ENCODE results near the gene HNRNPM. TPM values are rescaled to one million over a fixed set of nuclear protein-coding genes. Genes with fewer than 3 reads are reported as not detected.

Gene HNRNPM
- total RNA-seq, 4 donors from 2014 or later = 103 to 126 (median 116) TPM

GRCh38 chr19:8397271-8397670 is 47.5 kb upstream of the HNRNPM start:
- 39% methylated on average over 7 of the region's 7 CpGs for WGBS
- TF ChIP-seq POLR2AphosphoS5 (IDR thresholded peaks at IDR 0.05) (no peak), POLR2A (IDR thresholded peaks at IDR 0.05; ENCODE audit: low read depth) (no peak), EP300 (IDR thresholded peaks at IDR 0.05) (no peak)
- TF ChIP-seq, protein P1, sequence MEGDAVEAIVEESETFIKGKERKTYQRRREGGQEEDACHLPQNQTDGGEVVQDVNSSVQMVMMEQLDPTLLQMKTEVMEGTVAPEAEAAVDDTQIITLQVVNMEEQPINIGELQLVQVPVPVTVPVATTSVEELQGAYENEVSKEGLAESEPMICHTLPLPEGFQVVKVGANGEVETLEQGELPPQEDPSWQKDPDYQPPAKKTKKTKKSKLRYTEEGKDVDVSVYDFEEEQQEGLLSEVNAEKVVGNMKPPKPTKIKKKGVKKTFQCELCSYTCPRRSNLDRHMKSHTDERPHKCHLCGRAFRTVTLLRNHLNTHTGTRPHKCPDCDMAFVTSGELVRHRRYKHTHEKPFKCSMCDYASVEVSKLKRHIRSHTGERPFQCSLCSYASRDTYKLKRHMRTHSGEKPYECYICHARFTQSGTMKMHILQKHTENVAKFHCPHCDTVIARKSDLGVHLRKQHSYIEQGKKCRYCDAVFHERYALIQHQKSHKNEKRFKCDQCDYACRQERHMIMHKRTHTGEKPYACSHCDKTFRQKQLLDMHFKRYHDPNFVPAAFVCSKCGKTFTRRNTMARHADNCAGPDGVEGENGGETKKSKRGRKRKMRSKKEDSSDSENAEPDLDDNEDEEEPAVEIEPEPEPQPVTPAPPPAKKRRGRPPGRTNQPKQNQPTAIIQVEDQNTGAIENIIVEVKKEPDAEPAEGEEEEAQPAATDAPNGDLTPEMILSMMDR (IDR thresholded peaks at IDR 0.05) = no peak
- Histone ChIP-seq H3K36me3 (peaks cover 11 to 33% (median 32%) of the 10 kb centered on the region in 4 donors), H3K9me3 (no peaks in the 10 kb centered on the region), H3K27me3 (no peaks in the 10 kb centered on the region), H3K4me1 (peaks cover 62 to 70% (median 63%) of the 10 kb centered on the region in 4 donors), H3K27ac (replicated peaks in 1 of 4) (peak overlapping the region in 3 of 4 donors; percentile 10 to 47 (median 38)), H3K4me3 (no peak overlapping the region)
- no peak for DNase-seq (ENCODE audit: extremely low spot score)
- intact Hi-C loops (cut with DNase I) = no loop called here

DNA sequence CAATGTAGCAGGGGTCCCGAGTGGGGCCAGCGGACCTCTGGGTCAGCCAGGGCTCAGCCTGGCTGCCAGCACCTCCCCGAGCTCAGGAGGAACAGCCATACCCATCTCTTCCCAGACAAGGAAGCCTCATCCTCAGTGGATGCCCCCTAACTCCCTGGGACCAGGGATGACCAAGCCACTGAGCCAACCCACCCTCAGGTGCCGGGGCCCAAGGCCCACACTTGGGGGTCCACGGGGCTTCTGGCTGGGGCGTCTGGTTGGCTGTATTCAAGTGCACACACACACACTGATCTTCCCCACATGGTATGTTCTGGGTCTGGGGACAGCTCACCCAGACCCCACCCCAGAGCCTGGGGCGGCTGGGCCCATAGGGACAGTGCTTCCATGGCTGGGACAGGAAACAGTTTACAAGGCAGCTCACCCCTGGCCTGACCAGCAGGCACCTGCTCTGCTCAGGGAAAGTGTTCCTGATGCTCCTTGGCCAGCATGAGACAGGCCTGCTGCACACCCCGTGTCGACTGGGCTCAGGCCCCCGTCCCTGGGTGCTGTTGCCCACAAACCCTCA is 46.9 kb upstream of the HNRNPM start:
- Histone ChIP-seq H3K9me3 (no peaks in the 10 kb centered on the region), H3K4me1 (peaks cover 56 to 64% (median 58%) of the 10 kb centered on the region in 4 donors), H3K4me3 (no peak overlapping the region), H3K27me3 (no peaks in the 10 kb centered on the region), H3K27ac (replicated peaks in 1 of 4) (peak overlapping the region in 3 of 4 donors; percentile 10 to 47 (median 38)), H3K36me3 (peaks cover 14 to 38% (median 37%) of the 10 kb centered on the region in 4 donors)
- DNase-seq (ENCODE audit: extremely low spot score) = no peak
- intact Hi-C loops (cut with DNase I) = no loop called here
- TF ChIP-seq POLR2AphosphoS5 (IDR thresholded peaks at IDR 0.05) (no peak), POLR2A (IDR thresholded peaks at IDR 0.05; ENCODE audit: low read depth) (no peak), EP300 (IDR thresholded peaks at IDR 0.05) (no peak)
- TF ChIP-seq, protein P1 (IDR thresholded peaks at IDR 0.05) = no peak
- WGBS = 72% methylated on average over 3 of the region's 10 CpGs

DNA sequence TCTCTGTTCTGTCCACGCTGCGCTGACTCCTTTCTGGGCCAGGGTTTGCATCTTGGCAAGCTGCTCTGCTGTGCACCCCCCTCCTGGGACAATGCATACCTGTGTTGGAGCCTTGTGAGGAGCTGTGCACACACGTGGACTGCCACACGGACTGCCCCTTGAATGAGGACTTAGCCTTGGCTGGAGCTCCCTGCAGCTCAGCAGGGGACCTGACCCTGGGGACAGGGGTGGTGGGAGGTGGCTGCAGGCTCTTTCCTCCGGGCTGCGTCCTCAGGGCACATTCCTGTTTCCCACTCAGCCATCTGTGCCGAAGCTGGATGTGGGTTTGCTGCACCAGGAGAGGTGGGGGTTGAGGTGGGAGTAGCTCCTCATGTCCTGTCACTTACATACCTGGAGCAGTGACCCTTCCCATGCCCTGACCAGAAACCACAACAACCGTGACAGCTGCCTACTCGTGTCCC is 46.4 kb upstream of the HNRNPM start:
- DNase-seq (ENCODE audit: extremely low spot score) = no peak
- H3K4me3 ChIP-seq = no peak overlapping the region
- H3K27ac ChIP-seq (replicated peaks in 1 of 4) = peak overlapping the region in 1 of 4 donors; percentile 38
- no peaks in the 10 kb centered on the region for H3K27me3 ChIP-seq
- no peak for TF ChIP-seq EP300 (IDR thresholded peaks at IDR 0.05)
- TF ChIP-seq POLR2A (IDR thresholded peaks at IDR 0.05; ENCODE audit: low read depth) = no peak
- no peak for TF ChIP-seq POLR2AphosphoS5 (IDR thresholded peaks at IDR 0.05)
- TF ChIP-seq, protein P1 (IDR thresholded peaks at IDR 0.05) = no peak
- WGBS = 71% methylated on average over 7 of the region's 9 CpGs
- peaks cover 51 to 59% (median 53%) of the 10 kb centered on the region in 4 donors for H3K4me1 ChIP-seq
- H3K9me3 ChIP-seq = no peaks in the 10 kb centered on the region
- peaks cover 19 to 44% (median 42%) of the 10 kb centered on the region in 4 donors for H3K36me3 ChIP-seq
- intact Hi-C loops (cut with DNase I) = no loop called here

DNA sequence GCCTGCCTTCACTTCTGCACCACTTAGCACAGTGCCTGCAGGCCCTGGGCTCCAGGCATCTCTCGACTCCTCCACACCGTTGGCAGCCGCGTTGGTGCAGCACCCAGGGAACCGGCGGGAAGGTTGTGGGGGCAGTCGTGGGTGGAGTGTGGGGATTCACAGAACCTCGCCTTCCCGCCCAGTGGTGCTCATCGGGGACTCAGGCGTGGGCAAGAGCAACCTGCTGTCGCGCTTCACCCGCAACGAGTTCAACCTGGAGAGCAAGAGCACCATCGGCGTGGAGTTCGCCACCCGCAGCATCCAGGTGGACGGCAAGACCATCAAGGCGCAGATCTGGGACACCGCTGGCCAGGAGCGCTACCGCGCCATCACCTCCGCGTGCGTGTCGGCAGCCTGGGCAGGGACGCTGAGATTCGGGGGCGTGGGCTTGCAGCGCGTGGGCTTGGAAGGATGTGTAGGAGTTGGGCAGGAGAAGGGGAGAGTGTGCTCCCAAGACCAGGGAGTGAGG is 45.0 kb upstream of the HNRNPM start:
- TF ChIP-seq EP300 (IDR thresholded peaks at IDR 0.05) = no peak
- TF ChIP-seq, protein P1 (IDR thresholded peaks at IDR 0.05) = no peak
- TF ChIP-seq POLR2AphosphoS5 (IDR thresholded peaks at IDR 0.05) = no peak
- TF ChIP-seq POLR2A (IDR thresholded peaks at IDR 0.05; ENCODE audit: low read depth) = no peak
- Histone ChIP-seq H3K4me3 (no peak overlapping the region), H3K9me3 (no peaks in the 10 kb centered on the region), H3K36me3 (peaks cover 29 to 57% (median 56%) of the 10 kb centered on the region in 4 donors), H3K27me3 (no peaks in the 10 kb centered on the region), H3K4me1 (peaks cover 37 to 49% (median 39%) of the 10 kb centered on the region in 4 donors), H3K27ac (replicated peaks in 1 of 4) (no peak overlapping the region)
- no peak for DNase-seq (ENCODE audit: extremely low spot score)
- intact Hi-C loops (cut with DNase I) = no loop called here
- WGBS = 96% methylated on average over 27 of the region's 34 CpGs

Measured in esophagus muscularis mucosa (tissue), 4 donors.